ENCODE data around the gene POLK.

The POLK gene

DNA sequence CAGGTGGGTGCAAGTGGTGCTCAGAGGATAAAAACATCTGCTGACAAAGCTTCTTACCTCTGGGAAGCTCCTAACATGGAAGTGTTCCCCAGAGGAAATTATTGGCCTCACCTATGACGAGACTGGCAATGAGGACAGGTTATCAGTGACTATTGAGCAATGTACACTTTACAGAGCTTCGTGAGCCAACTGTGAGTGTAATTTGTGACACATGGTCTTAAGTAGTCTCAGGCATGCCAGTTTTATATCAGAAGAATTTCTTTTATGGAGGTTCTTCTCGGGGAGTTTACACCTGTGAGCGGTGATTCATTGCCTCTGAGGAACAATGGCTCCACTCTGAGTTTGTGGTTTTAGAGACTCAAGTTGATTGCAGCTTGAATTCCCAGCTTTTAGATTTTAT, 110.9 kb downstream of the POLK start:
- Histone ChIP-seq H2AFZ (ENCODE audit: low read depth, low read length) (no peak overlapping the region), H3K9me3 (ENCODE audit: low read length) (no peaks in the 10 kb centered on the region), H3K4me3 (ENCODE audit: low read length) (no peak overlapping the region), H3K27me3 (ENCODE audit: insufficient read depth, low read length) (no peaks in the 10 kb centered on the region), H3K36me3 (ENCODE audit: insufficient read depth, low read length) (no peaks in the 10 kb centered on the region), H3K4me1 (ENCODE audit: insufficient read depth, low read length) (peaks cover 3% of the 10 kb centered on the region)

DNA sequence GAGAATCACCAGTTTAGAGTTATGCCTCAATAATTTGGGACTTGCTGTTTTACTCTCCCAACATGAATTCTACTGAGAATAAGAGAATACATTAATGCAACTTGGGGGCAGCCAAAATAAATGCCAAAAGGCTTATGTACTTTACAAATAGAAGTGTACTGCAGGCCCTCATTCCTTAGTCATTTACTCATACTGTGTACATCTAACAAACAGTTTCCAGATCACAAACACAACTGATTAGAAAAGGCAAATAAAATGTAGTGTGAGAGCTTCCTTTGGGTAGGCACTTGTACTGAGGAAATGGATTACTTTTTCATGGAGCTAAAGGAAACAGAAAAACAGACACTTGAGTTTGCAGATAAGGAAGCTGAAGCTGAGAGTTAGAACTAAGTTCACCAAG, 112.2 kb downstream of the POLK start:
- H3K36me3 ChIP-seq (ENCODE audit: insufficient read depth, low read length): no peaks in the 10 kb centered on the region
- H3K4me3 ChIP-seq (ENCODE audit: low read length): no peak overlapping the region
- H2AFZ ChIP-seq (ENCODE audit: low read depth, low read length): no peak overlapping the region
- no peaks in the 10 kb centered on the region for H3K4me1 ChIP-seq (ENCODE audit: insufficient read depth, low read length)
- H3K27me3 ChIP-seq (ENCODE audit: insufficient read depth, low read length): no peaks in the 10 kb centered on the region
- H3K9me3 ChIP-seq (ENCODE audit: low read length): no peaks in the 10 kb centered on the region

DNA sequence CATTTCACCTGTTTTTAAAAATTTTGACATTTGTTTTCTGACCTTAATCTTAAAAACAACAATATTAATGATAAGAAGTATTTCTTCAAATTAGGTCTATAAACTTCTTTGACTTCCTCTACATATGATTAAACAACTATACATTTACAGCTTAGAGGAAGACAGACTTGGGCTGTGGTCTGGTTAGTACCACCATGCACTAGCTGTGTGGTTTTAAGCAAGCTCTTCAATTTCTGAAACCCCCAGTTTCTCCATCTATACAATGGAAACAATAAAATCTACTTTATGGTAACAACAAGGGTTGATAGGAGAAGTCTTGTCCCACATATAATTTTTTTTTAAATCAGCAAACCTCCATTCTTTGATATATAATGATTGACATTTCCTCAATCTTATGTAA, 115.3 kb downstream of the POLK start:
- Histone ChIP-seq H3K9me3 (ENCODE audit: low read length) (no peaks in the 10 kb centered on the region), H2AFZ (ENCODE audit: low read depth, low read length) (no peak overlapping the region), H3K4me1 (ENCODE audit: insufficient read depth, low read length) (no peaks in the 10 kb centered on the region), H3K36me3 (ENCODE audit: insufficient read depth, low read length) (no peaks in the 10 kb centered on the region), H3K27me3 (ENCODE audit: insufficient read depth, low read length) (no peaks in the 10 kb centered on the region), H3K4me3 (ENCODE audit: low read length) (no peak overlapping the region)

DNA sequence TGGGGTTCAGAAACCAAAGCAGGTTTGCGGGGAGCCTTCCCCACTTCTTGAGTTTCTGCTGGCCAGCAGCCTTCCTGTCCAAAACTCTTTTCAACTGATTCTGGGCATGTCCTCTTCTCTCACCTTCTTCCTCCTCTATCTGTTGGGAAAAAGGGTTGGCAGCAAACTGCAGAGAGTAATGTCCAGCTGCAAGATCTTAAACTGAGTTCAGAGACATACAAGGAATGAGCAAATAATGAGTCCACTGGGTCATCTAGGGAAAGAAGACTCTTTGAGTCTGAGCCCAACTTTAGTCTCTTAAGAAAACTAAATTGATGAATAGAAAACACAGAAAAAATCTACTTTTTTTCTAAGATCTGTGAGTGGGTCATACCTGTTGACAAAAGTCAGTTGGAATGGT, 116.1 kb downstream of the POLK start:
- H3K4me1 ChIP-seq (ENCODE audit: insufficient read depth, low read length): no peaks in the 10 kb centered on the region
- H3K36me3 ChIP-seq (ENCODE audit: insufficient read depth, low read length): no peaks in the 10 kb centered on the region
- H2AFZ ChIP-seq (ENCODE audit: low read depth, low read length): no peak overlapping the region
- H3K9me3 ChIP-seq (ENCODE audit: low read length): no peaks in the 10 kb centered on the region
- H3K4me3 ChIP-seq (ENCODE audit: low read length): no peak overlapping the region
- H3K27me3 ChIP-seq (ENCODE audit: insufficient read depth, low read length): no peaks in the 10 kb centered on the region

DNA sequence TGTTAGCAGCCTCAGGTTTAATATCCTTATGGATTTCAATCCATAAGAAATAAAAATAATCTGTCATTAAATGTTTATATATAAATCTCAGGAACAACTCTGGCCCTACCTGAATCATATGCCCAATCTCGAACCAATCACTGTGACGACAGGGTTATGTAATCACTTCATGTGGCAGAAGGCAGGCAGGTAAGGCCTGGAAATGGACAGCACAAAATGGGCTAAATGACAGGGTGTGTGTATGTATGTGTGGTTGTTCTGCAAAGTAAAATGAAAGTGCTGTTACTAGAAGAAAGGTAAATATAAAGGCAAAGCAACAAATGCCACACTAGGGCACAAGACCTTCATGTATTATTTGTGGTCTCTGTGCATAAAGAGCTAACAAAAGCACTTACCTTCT, 119.2 kb downstream of the POLK start:
- Histone ChIP-seq H3K4me3 (ENCODE audit: low read length) (no peak overlapping the region), H2AFZ (ENCODE audit: low read depth, low read length) (no peak overlapping the region), H3K27me3 (ENCODE audit: insufficient read depth, low read length) (no peaks in the 10 kb centered on the region), H3K9me3 (ENCODE audit: low read length) (no peaks in the 10 kb centered on the region), H3K4me1 (ENCODE audit: insufficient read depth, low read length) (no peaks in the 10 kb centered on the region), H3K36me3 (ENCODE audit: insufficient read depth, low read length) (no peaks in the 10 kb centered on the region)

DNA sequence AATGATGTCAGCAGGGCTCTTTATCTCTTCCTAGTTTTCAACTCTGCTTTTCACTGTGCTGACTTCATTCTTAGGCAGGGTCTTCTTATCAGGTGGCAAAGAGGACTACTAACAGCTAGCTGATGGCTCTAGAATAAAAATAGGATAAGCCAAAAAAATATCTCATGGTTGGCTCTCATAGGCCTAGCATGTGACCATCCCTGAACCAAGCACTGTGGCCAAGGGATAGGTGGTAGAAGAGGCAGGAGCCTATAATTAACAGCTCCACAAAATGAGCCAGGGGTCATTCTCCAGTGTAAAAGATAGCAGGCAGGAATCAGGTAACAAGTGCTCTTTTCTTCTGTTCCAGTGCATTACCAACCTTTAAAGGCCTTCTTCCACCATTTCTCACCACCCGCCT, 120.6 kb downstream of the POLK start:
- Histone ChIP-seq H3K9me3 (ENCODE audit: low read length) (no peaks in the 10 kb centered on the region), H3K36me3 (ENCODE audit: insufficient read depth, low read length) (no peaks in the 10 kb centered on the region), H3K4me3 (ENCODE audit: low read length) (no peak overlapping the region), H3K27me3 (ENCODE audit: insufficient read depth, low read length) (no peaks in the 10 kb centered on the region), H3K4me1 (ENCODE audit: insufficient read depth, low read length) (no peaks in the 10 kb centered on the region), H2AFZ (ENCODE audit: low read depth, low read length) (no peak overlapping the region)

DNA sequence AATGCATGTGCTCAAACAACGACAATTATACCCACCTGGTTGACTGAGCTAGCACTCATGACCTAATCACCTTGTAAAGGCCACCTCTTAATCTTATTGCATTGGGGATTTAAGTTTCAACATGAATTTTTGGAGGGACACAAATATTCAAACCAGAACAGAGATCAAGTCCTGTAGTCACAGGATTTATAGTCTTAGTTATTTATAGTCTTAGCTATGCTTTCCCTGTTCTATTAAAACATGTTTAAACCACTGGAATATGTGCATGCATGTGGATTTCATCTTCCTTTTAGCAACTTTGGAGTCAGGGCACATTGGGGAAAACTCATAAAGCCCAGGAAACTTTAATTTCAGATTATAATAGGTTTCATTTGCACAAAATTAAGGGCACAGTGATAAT, 126.3 kb downstream of the POLK start:
- H3K9me3 ChIP-seq (ENCODE audit: low read length): no peaks in the 10 kb centered on the region
- no peaks in the 10 kb centered on the region for H3K36me3 ChIP-seq (ENCODE audit: insufficient read depth, low read length)
- no peak overlapping the region for H2AFZ ChIP-seq (ENCODE audit: low read depth, low read length)
- H3K27me3 ChIP-seq (ENCODE audit: insufficient read depth, low read length): no peaks in the 10 kb centered on the region
- H3K4me3 ChIP-seq (ENCODE audit: low read length): no peak overlapping the region
- H3K4me1 ChIP-seq (ENCODE audit: insufficient read depth, low read length): no peaks in the 10 kb centered on the region

DNA sequence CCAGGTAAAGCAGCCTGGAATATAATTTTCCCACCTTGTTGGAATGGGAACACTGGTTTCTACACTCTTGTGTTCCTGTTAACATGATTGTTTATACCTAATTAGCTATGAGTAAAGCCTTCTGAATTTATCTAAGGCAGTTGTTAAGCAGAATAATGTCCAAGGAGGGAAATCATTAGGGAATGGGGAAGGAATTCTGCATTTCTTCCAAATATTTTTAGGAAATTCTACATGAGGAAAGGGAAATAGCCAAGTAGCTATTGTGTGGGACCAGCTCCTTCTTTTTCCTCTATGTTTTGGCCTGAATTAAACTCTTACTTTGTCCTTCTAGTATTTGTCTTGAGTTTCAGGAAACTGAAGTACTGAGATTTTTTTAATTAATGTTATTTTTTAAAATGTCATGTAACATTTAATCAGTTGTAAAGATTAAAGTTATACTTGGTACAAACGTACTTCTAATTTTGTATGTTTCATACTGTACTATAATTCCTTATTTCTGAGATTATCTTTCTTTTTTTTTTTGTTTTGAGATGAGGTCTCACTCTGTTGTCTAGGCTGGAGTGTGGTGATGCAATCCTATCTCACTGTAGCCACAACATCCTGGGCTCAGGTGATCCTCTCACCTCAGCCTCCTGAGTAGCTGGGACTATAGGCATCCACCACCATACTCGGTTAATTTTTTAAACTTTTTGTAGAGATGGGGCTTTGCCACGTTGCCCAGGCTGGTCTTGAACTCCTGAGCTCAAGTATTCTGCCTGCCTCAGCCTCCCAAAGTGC, 128.0 kb downstream of the POLK start:
- no peaks in the 10 kb centered on the region for H3K36me3 ChIP-seq (ENCODE audit: insufficient read depth, low read length)
- no peak overlapping the region for H2AFZ ChIP-seq (ENCODE audit: low read depth, low read length)
- no peak overlapping the region for H3K4me3 ChIP-seq (ENCODE audit: low read length)

DNA sequence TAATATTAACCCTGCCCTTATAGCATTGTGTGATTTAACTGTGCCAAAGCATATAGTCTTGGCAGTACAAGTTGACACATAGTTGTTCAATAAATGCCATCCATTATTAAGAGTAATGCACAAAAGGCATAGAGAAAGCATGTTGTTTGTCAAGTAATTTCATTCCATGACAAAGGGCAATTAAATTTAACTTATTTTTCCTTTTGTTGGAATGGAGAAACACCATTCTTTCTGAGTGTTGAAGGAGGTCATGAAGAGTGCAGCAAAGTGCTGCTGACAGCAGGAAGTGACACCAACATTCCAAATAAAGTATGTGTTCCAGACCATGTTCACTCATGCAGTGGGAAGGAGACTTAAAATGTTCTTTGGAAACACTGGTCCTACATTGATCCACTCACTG, 128.7 kb downstream of the POLK start:
- Histone ChIP-seq H3K9me3 (ENCODE audit: low read length) (no peaks in the 10 kb centered on the region), H3K27me3 (ENCODE audit: insufficient read depth, low read length) (no peaks in the 10 kb centered on the region), H3K4me3 (ENCODE audit: low read length) (no peak overlapping the region), H3K36me3 (ENCODE audit: insufficient read depth, low read length) (no peaks in the 10 kb centered on the region), H2AFZ (ENCODE audit: low read depth, low read length) (no peak overlapping the region), H3K4me1 (ENCODE audit: insufficient read depth, low read length) (no peaks in the 10 kb centered on the region)

More for the DNA sequence above, 128.0 kb downstream of the POLK start:
- no peaks in the 10 kb centered on the region for H3K9me3 ChIP-seq (ENCODE audit: low read length)
- no peaks in the 10 kb centered on the region for H3K27me3 ChIP-seq (ENCODE audit: insufficient read depth, low read length)
- no peaks in the 10 kb centered on the region for H3K4me1 ChIP-seq (ENCODE audit: insufficient read depth, low read length)

DNA sequence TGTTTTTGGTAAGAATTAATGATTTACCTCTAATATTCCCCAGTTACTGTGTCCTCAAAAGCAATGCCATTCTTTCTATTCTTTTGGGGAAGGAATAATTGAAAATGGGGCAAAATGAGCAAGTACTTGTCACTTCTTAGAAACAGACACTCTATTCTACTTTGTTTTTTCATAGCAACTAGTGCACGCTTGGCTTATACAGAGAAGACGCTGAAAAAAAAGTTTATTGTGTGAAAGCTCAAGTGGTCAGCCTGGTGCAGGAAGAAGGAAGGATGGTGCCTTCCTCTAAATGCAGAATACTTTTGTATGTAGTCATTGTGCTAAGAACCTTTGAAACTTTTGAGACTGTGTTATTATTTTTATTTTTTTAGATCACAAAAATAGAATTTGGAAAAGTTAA, 129.1 kb downstream of the POLK start:
- Histone ChIP-seq H3K36me3 (ENCODE audit: insufficient read depth, low read length) (no peaks in the 10 kb centered on the region), H3K4me1 (ENCODE audit: insufficient read depth, low read length) (no peaks in the 10 kb centered on the region), H3K27me3 (ENCODE audit: insufficient read depth, low read length) (no peaks in the 10 kb centered on the region), H2AFZ (ENCODE audit: low read depth, low read length) (no peak overlapping the region), H3K4me3 (ENCODE audit: low read length) (no peak overlapping the region), H3K9me3 (ENCODE audit: low read length) (no peaks in the 10 kb centered on the region)

DNA sequence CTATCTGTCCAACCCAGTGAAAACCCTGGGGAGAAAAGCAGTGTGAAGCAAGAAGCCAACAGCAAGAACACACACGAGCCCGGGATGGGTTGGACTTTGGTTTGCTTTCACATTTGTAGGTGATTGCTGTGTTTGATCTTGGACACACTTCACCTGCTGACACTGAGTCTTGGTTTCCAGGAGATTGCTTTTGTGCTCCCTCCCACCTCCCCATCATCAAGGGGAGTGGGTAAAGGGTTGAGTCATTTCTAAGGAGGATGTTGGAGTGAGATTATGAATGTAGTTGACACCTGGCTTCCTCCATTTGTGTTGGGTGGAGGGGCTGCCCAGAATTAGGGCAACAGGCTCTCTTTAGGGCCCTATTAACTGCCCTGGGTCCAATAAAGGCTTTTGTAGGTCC, 137.0 kb downstream of the POLK start:
- Histone ChIP-seq H3K36me3 (ENCODE audit: insufficient read depth, low read length) (no peaks in the 10 kb centered on the region), H2AFZ (ENCODE audit: low read depth, low read length) (no peak overlapping the region), H3K4me1 (ENCODE audit: insufficient read depth, low read length) (peaks cover 3% of the 10 kb centered on the region), H3K4me3 (ENCODE audit: low read length) (no peak overlapping the region), H3K27me3 (ENCODE audit: insufficient read depth, low read length) (no peaks in the 10 kb centered on the region), H3K9me3 (ENCODE audit: low read length) (no peaks in the 10 kb centered on the region)
